Right atrium auricular region (tissue), 2 donors: ENCODE results near the gene MAJIN. TPM values are rescaled to one million over a fixed set of nuclear protein-coding genes. Genes with fewer than 3 reads are reported as not detected.
A peak's percentile ranks its signal among the peaks of the same experiment; 100 is the strongest.

Experiments used
- DNase-seq: peaks from one replicate; pipeline ENCODE4 v3.0.0-alpha.2; 2019; ENCODE audit warnings: low spot score
- H3K27ac ChIP-seq, 2 donors: fragments of 200-600 bp; sonication (generic); 1 replicate in 1 of 2; 2 replicates in 1 of 2; pipeline ENCODE4 v1.5.1; 2016 to 2019
- H3K27me3 ChIP-seq, 2 donors: fragments of 200-600 bp; sonication (generic); one replicate each; pipeline versions ENCODE4 v1.5.1 to v1.6.0; 2017 to 2019
- H3K36me3 ChIP-seq: fragments of 200-600 bp; sonication (generic); one replicate; pipeline ENCODE4 v1.5.1; 2016
- H3K4me1 ChIP-seq, 2 donors: fragments of 200-600 bp; sonication (generic); one replicate each; pipeline versions ENCODE4 v1.5.1 to v1.6.0; 2017 to 2019
- H3K4me3 ChIP-seq, 2 donors: fragments of 200-600 bp; sonication (generic); 1 replicate in 1 of 2; 2 replicates in 1 of 2; pipeline ENCODE4 v1.5.1; 2017 to 2019; ENCODE audit warnings: mild to moderate bottlenecking in 1 of 2, moderate library complexity in 1 of 2
- H3K9me3 ChIP-seq, 2 donors: fragments of 200-600 bp; sonication (generic); one replicate each; pipeline ENCODE4 v1.5.1; 2019
- total RNA-seq, 2 donors: library from RNA; depleted of rRNA; stranded (reverse); fragments of >200 nt; gene quantifications; one replicate each; pipeline ENCODE4 v1.1.0, GENCODE V29; 2016
- TF ChIP-seq, protein P1 (sequence below), 2 donors: fragments of 200-600 bp; sonication (generic); IDR thresholded peaks; one replicate each; pipeline ENCODE4 v1.5.1; 2019; ENCODE audit warnings: antibody characterized with exemption in 2 of 2

The MAJIN gene, protein sequence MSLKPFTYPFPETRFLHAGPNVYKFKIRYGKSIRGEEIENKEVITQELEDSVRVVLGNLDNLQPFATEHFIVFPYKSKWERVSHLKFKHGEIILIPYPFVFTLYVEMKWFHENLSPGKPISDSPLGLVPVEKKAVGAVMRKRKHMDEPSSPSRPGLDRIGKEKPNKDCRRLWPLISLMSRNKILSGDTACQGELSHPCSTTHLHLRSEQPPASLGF
- total RNA-seq, result not detected

DNA sequence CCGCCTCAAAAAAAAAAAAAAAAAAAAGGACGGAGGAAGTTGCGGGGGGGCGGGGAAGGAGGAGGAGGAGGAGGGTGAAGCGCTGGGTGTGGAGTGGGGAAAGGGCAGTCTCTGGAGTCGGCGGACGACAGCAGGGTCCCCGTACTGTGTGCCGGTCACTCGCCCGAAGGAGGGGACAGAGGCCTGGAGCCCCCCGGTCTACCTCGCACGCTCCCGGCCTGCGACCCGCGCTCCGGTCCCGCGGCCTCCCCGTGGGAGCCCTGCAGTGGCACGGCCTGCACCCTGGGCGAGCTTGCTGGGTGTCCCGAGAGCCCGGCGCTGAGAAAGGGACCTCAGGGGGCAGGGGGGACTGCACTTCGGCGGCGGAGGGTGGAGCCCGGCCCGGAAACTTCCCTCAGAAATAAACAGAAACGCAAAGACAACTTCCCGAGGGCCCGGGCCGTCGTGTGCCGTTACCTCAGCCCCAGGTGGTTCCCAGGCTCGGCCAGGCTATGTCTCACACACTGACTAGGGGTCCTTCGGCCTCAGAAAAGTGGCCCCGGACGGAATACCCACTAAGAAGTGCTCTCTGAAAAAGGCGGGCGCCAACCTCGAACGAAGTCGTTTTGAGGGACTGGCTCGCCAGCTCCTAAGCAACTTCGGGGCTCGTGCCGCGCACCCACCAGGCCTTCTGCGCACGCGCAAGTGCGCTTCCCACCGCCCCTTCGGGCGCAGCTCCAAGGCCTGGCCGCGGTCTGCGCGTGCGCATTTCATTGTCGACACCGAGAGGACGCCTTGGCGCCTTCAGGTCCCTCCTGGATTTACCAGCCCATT is at the start of gene MAJIN:
Gene MAJIN (minus strand): TSS at position 688 of the 813 bp plus-strand sequence. CDS start 12,703 bp downstream, outside the sequence.
- Histone ChIP-seq H3K9me3 (no peaks in the 10 kb centered on the region), H3K4me1 (peaks cover 0 to 14% of the 10 kb centered on the region in 2 donors), H3K36me3 (no peaks in the 10 kb centered on the region), H3K27ac (no peak within 1 kb of the TSS), H3K4me3 (peak within 1 kb of the TSS; percentile 23 to 40), H3K27me3 (no peaks in the 10 kb centered on the region)
- peak; percentile 83 for DNase-seq
- TF ChIP-seq, protein P1, sequence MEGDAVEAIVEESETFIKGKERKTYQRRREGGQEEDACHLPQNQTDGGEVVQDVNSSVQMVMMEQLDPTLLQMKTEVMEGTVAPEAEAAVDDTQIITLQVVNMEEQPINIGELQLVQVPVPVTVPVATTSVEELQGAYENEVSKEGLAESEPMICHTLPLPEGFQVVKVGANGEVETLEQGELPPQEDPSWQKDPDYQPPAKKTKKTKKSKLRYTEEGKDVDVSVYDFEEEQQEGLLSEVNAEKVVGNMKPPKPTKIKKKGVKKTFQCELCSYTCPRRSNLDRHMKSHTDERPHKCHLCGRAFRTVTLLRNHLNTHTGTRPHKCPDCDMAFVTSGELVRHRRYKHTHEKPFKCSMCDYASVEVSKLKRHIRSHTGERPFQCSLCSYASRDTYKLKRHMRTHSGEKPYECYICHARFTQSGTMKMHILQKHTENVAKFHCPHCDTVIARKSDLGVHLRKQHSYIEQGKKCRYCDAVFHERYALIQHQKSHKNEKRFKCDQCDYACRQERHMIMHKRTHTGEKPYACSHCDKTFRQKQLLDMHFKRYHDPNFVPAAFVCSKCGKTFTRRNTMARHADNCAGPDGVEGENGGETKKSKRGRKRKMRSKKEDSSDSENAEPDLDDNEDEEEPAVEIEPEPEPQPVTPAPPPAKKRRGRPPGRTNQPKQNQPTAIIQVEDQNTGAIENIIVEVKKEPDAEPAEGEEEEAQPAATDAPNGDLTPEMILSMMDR (IDR thresholded peaks at IDR 0.05), result no peak

DNA sequence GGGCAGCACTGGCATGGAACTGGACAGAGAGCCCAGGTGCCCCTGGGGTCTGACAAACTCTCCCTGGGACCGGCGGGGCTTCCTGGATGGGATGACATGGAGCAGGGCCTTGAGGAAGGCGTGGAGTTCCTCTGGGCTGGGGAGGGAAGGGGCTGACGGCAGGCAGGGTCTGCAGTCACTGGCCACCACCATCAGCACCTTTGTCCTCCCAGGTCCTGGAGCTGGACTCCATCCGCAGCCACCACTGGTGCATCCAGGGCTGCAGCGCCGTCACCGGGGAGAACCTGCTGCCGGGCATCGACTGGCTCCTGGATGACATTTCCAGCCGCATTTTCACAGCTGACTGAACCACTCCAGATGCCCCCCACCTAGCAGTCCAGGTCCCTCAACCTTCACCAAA is 49.6 kb upstream of the MAJIN start:
- no peak overlapping the region for H3K4me3 ChIP-seq
- peaks cover 0 to 4% of the 10 kb centered on the region in 2 donors for H3K4me1 ChIP-seq
- H3K9me3 ChIP-seq, result no peaks in the 10 kb centered on the region
- DNase-seq, result no peak
- no peaks in the 10 kb centered on the region for H3K27me3 ChIP-seq
- H3K36me3 ChIP-seq, result peaks cover 25% of the 10 kb centered on the region
- H3K27ac ChIP-seq, result no peak overlapping the region
- TF ChIP-seq, protein P1 (IDR thresholded peaks at IDR 0.05), result no peak

DNA sequence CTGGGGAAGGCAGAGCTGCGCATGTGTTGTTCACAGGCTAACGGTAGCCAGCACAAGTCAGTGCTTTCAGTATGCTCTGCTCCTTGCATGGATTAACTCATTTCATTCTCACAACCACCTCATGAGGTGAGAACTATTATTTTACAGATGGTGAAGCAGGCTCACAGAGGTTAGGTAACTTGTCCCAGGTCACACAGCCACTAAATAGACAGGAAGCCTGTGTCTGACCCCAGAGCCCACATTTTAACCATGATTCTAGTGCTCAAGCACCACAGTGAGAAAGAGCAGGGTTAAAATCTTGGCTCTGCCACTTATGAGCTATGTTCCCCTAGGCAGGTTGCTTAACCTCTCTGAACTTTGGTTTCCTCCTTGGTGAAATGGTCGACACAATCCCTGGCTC is 49.1 kb upstream of the MAJIN start:
- Histone ChIP-seq H3K4me3 (no peak overlapping the region), H3K27ac (no peak overlapping the region), H3K4me1 (peaks cover 0 to 9% of the 10 kb centered on the region in 2 donors), H3K27me3 (no peaks in the 10 kb centered on the region), H3K36me3 (peaks cover 25% of the 10 kb centered on the region), H3K9me3 (no peaks in the 10 kb centered on the region)
- TF ChIP-seq, protein P1 (IDR thresholded peaks at IDR 0.05), result no peak
- DNase-seq, result no peak

DNA sequence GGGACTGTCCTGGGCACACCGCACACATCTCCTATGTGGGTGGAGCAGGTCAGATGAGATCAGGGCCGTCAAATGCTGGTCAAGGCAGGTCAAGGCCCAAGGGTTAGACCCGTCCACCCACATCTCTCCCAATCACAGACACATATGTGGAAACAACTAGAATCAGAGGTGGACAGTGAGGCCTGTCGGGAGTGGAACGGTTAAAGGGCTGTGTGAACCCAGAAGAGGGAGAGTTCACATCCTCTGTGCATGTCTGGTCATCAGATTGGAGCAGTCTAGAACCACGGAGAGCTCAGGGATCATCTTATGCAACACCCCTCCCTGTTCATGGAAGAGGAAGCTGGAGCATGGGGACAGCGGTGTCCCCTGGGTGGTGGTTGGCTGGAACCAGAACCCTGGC is 47.9 kb upstream of the MAJIN start:
- H3K27me3 ChIP-seq, result no peaks in the 10 kb centered on the region
- H3K4me3 ChIP-seq, result no peak overlapping the region
- TF ChIP-seq, protein P1 (IDR thresholded peaks at IDR 0.05), result no peak
- H3K4me1 ChIP-seq, result peaks cover 0 to 18% of the 10 kb centered on the region in 2 donors
- no peak overlapping the region for H3K27ac ChIP-seq
- H3K9me3 ChIP-seq, result no peaks in the 10 kb centered on the region
- H3K36me3 ChIP-seq, result peaks cover 25% of the 10 kb centered on the region
- DNase-seq, result no peak

DNA sequence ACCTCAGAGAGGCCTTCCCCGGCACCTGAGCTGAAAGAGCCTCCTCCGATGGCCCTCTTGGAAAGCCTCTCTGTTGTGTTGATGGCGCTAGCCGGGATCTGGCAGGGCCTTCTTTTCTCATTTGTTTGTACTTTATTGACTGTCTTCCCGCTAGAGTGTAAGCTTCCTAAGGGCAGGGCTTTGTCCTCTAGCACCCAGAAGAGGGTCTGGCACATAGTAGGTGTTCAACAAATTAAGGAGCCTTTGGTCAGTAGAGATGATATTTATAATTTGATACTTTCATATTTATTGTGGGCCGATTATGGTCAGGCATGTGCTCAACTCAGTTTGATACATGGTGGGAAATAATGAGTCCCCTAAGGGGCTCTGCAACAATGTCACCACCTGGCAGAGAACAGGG is 46.0 kb upstream of the MAJIN start:
- H3K4me3 ChIP-seq, result no peak overlapping the region
- H3K9me3 ChIP-seq, result no peaks in the 10 kb centered on the region
- TF ChIP-seq, protein P1 (IDR thresholded peaks at IDR 0.05), result no peak
- no peak overlapping the region for H3K27ac ChIP-seq
- H3K36me3 ChIP-seq, result peaks cover 25% of the 10 kb centered on the region
- no peaks in the 10 kb centered on the region for H3K27me3 ChIP-seq
- no peak for DNase-seq
- H3K4me1 ChIP-seq, result peaks cover 0 to 25% of the 10 kb centered on the region in 2 donors
